Cardiac muscle cell (in vitro differentiated cells and primary cell): Measurements from ENCODE around the gene SETBP1. TPM values are rescaled to one million over a fixed set of nuclear protein-coding genes. Genes with fewer than 3 reads are reported as not detected.

Experiments
- DNase-seq, 2 donors: peaks; one replicate each; pipeline versions ENCODE4 v3.0.0 to v3.0.0-alpha.2; 2010 to 2017; ENCODE audit warnings: low read depth in 1 of 2, low spot score in 1 of 2
- H3K27ac ChIP-seq: fragments of 200-600 bp; sonication (generic); 2 replicates; pipeline ENCODE4 v1.5.1; 2016
- H3K27me3 ChIP-seq: fragments of 200-600 bp; sonication (generic); 2 replicates; pipeline ENCODE4 v1.6.0; 2016; ENCODE audit warnings: control low read depth
- H3K36me3 ChIP-seq: fragments of 200-600 bp; sonication (generic); 2 replicates; pipeline ENCODE4 v1.5.1; 2016; ENCODE audit warnings: control low read depth
- H3K4me1 ChIP-seq: fragments of 200-600 bp; sonication (generic); 2 replicates; pipeline ENCODE4 v1.8.1; 2017; ENCODE audit warnings: low read depth, mild to moderate bottlenecking, mixed run types
- H3K4me3 ChIP-seq: fragments of 200-600 bp; sonication (generic); 2 replicates; pipeline ENCODE4 v1.5.1; 2016; ENCODE audit warnings: mild to moderate bottlenecking
- H3K9me3 ChIP-seq: fragments of 200-600 bp; sonication (generic); 2 replicates; pipeline ENCODE4 v1.5.1; 2017; ENCODE audit warnings: low read depth, mild to moderate bottlenecking, control low read depth
- CTCF ChIP-seq: IDR thresholded peaks from 2 replicates; pipeline ENCODE4 v1.5.1; 2012; ENCODE audit warnings: low read depth, mild to moderate bottlenecking, low read length
- polyA plus RNA-seq: library from polyadenylated mRNA; unstranded; fragments of >200 nt; fragmentation: Nextera tagmentation; extraction: Ambion mirVana; gene quantifications from 2 replicates; pipeline ENCODE4 v1.2.1, GENCODE V29; 2016
- total RNA-seq: library from RNA; depleted of rRNA; stranded (reverse); fragments of >200 nt; gene quantifications from 2 replicates; pipeline ENCODE4 v1.2.3, GENCODE V29; 2016

Gene SETBP1
- total and polyA plus RNA-seq, 2 experiments from 2014 or later, result 6.3 to 30.6 TPM

- Histone ChIP-seq H3K4me3 (no peak overlapping the region), H3K27ac (no peak overlapping the region), H3K36me3 (no peaks in the 10 kb centered on the region), H3K27me3 (no peaks in the 10 kb centered on the region), H3K4me1 (peaks cover 9% of the 10 kb centered on the region), H3K9me3 (no peaks in the 10 kb centered on the region)
- no peak for TF ChIP-seq CTCF
- DNase-seq, result no peak
Measured at GRCh38 chr18:44823286-44823685, 142.6 kb downstream of the SETBP1 start.

- DNase-seq, result peak in 1 of 2 donors; percentile 23
- Histone ChIP-seq H3K9me3 (no peaks in the 10 kb centered on the region), H3K4me1 (peaks cover 10% of the 10 kb centered on the region), H3K27me3 (no peaks in the 10 kb centered on the region), H3K4me3 (no peak overlapping the region), H3K27ac (no peak overlapping the region), H3K36me3 (no peaks in the 10 kb centered on the region)
- no peak for TF ChIP-seq CTCF
Measured at GRCh38 chr18:44823782-44824181, 143.1 kb downstream of the SETBP1 start.

GRCh38 chr18:44824884-44825283 lies 144.2 kb downstream of the SETBP1 start:
- H3K9me3 ChIP-seq, result no peaks in the 10 kb centered on the region
- no peaks in the 10 kb centered on the region for H3K27me3 ChIP-seq
- no peak for DNase-seq
- H3K27ac ChIP-seq, result no peak overlapping the region
- no peak overlapping the region for H3K4me3 ChIP-seq
- H3K4me1 ChIP-seq, result peaks cover 10% of the 10 kb centered on the region
- H3K36me3 ChIP-seq, result no peaks in the 10 kb centered on the region
- TF ChIP-seq CTCF, result no peak

GRCh38 chr18:44826418-44827259 lies 146.0 kb downstream of the SETBP1 start:
- Histone ChIP-seq H3K36me3 (no peaks in the 10 kb centered on the region), H3K27ac (peak overlapping the region; percentile 48), H3K4me1 (peaks cover 10% of the 10 kb centered on the region), H3K4me3 (no peak overlapping the region), H3K9me3 (no peaks in the 10 kb centered on the region), H3K27me3 (no peaks in the 10 kb centered on the region)
- no peak for TF ChIP-seq CTCF
- peak; percentile 75 to 97 for DNase-seq

- no peak for TF ChIP-seq CTCF
- Histone ChIP-seq H3K4me3 (no peak overlapping the region), H3K9me3 (no peaks in the 10 kb centered on the region), H3K27me3 (no peaks in the 10 kb centered on the region), H3K36me3 (no peaks in the 10 kb centered on the region), H3K27ac (no peak overlapping the region), H3K4me1 (peaks cover 10% of the 10 kb centered on the region)
- no peak for DNase-seq
Measured at GRCh38 chr18:44828080-44828479, 147.4 kb downstream of the SETBP1 start.
